A673 (cell line): Measurements from ENCODE around the gene SNAP47. TPM values are rescaled to one million over a fixed set of nuclear protein-coding genes. Genes with fewer than 3 reads are reported as not detected.

Experiments used
- BruUV-seq: library from RNA; stranded (reverse); fragments of 400-500 nt; replicated peaks from 2 replicates; lab custom pipeline; 2021; lab: Mats Ljungman, UMichigan
- CTCF ChIA-PET: fragments of 300-600 bp; sonication (Branson Sonifier 250); formaldehyde crosslinking; loops from one replicate; lab custom pipeline; 2022; ENCODE audit warnings: antibody characterized with exemption; lab: Charles Lee
- POLR2A ChIA-PET: fragments of 300-600 bp; sonication (Branson Sonifier 250); formaldehyde crosslinking; loops from one replicate; lab custom pipeline; 2022; ENCODE audit warnings: antibody characterized with exemption; ENCODE audit not compliant: low non-redundant PET; lab: Charles Lee
- DNase-seq: peaks from one replicate; pipeline ENCODE4 v3.0.0-alpha.2; 2015; ENCODE audit warnings: low spot score
- H3K27ac ChIP-seq: fragments of 200-600 bp; sonication (generic); 2 replicates; pipeline ENCODE4 v1.5.1; 2016; ENCODE audit warnings: mixed run types, low read depth, mild to moderate bottlenecking, mixed read lengths, antibody characterized with exemption, low read length; ENCODE audit not compliant: poor library complexity, severe bottlenecking
- H3K27me3 ChIP-seq: fragments of 200-600 bp; sonication (generic); replicated peaks from 2 replicates; pipeline ENCODE4 v1.6.1; 2017; ENCODE audit warnings: mixed run types, low read depth, mild to moderate bottlenecking, mixed read lengths, antibody characterized with exemption, low read length; ENCODE audit not compliant: insufficient read depth, poor library complexity
- H3K36me3 ChIP-seq: fragments of 200-600 bp; sonication (generic); 2 replicates; pipeline ENCODE4 v1.6.1; 2016; ENCODE audit warnings: mixed run types, mild to moderate bottlenecking, mixed read lengths, antibody characterized with exemption, low read length; ENCODE audit not compliant: insufficient read depth, poor library complexity, severe bottlenecking
- H3K4me1 ChIP-seq: fragments of 200-600 bp; sonication (generic); 2 replicates; pipeline ENCODE4 v1.6.1; 2017; ENCODE audit warnings: mixed run types, mild to moderate bottlenecking, mixed read lengths, antibody characterized with exemption, low read length; ENCODE audit not compliant: insufficient read depth, poor library complexity, severe bottlenecking
- H3K4me3 ChIP-seq: fragments of 200-600 bp; sonication (generic); 2 replicates; pipeline ENCODE4 v1.5.1; 2016; ENCODE audit warnings: low read depth, mixed run types, mild to moderate bottlenecking, mixed read lengths, low read length; ENCODE audit not compliant: poor library complexity, severe bottlenecking
- H3K9me3 ChIP-seq: fragments of 200-600 bp; sonication (generic); 2 replicates; pipeline ENCODE4 v1.6.1; 2016; ENCODE audit warnings: mixed run types, low read depth, mild to moderate bottlenecking, mixed read lengths, antibody characterized with exemption, low read length; ENCODE audit not compliant: poor library complexity, severe bottlenecking
- EZH2 ChIP-seq: fragments of 200-600 bp; sonication (generic); IDR thresholded peaks from 2 replicates; pipeline ENCODE4 v1.6.1; 2017; ENCODE audit warnings: borderline replicate concordance, low read depth, mild to moderate bottlenecking, mixed read lengths, antibody characterized with exemption, low read length; ENCODE audit not compliant: poor library complexity, severe bottlenecking
- intact Hi-C: fragments of 100-400 bp; cut with micrococcal nuclease; formaldehyde crosslinking; loops from one replicate; pipeline ENCODE4 v1.10.0; 2022; ENCODE audit not compliant: unreplicated experiment
- total RNA-seq: library from RNA; stranded (reverse); gene quantifications from 2 replicates; pipeline ENCODE4 v1.2.3, GENCODE V29; 2021
- TF ChIP-seq, protein P1 (sequence below): fragments of 300-800, 200-600 bp; sonication (generic); conservative IDR thresholded peaks from 2 replicates; pipeline ENCODE4 v1.5.1; 2017; ENCODE audit warnings: low read depth, mild to moderate bottlenecking, antibody characterized with exemption, low read length, moderate library complexity, mixed read lengths

The SNAP47 gene
- total RNA-seq, 1 experiment from 2014 or later, result 36.4 TPM

- TF ChIP-seq, protein P1, sequence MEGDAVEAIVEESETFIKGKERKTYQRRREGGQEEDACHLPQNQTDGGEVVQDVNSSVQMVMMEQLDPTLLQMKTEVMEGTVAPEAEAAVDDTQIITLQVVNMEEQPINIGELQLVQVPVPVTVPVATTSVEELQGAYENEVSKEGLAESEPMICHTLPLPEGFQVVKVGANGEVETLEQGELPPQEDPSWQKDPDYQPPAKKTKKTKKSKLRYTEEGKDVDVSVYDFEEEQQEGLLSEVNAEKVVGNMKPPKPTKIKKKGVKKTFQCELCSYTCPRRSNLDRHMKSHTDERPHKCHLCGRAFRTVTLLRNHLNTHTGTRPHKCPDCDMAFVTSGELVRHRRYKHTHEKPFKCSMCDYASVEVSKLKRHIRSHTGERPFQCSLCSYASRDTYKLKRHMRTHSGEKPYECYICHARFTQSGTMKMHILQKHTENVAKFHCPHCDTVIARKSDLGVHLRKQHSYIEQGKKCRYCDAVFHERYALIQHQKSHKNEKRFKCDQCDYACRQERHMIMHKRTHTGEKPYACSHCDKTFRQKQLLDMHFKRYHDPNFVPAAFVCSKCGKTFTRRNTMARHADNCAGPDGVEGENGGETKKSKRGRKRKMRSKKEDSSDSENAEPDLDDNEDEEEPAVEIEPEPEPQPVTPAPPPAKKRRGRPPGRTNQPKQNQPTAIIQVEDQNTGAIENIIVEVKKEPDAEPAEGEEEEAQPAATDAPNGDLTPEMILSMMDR, result no peak
- TF ChIP-seq EZH2, result no peak
- DNase-seq, result no peak
- Histone ChIP-seq H3K27me3 (no peaks in the 10 kb centered on the region), H3K4me1 (peaks cover 5% of the 10 kb centered on the region), H3K27ac (no peak overlapping the region), H3K36me3 (peaks cover 9% of the 10 kb centered on the region), H3K9me3 (no peaks in the 10 kb centered on the region), H3K4me3 (no peak overlapping the region)
- ChIA-PET POLR2A (no interaction called here), CTCF (no interaction called here)
- BruUV-seq, result no TSS peak
- intact Hi-C loops, result loop anchor here (10.0 kb wide), 1 partner anchor 307 kb away; no protein-coding TSS in a partner anchor
Measured at GRCh38 chr1:227767401-227768124, 32.3 kb downstream of the SNAP47 start.

- no peak for DNase-seq
- BruUV-seq, result no TSS peak
- ChIA-PET CTCF (no interaction called here), POLR2A (no interaction called here)
- Histone ChIP-seq H3K27me3 (no peaks in the 10 kb centered on the region), H3K9me3 (no peaks in the 10 kb centered on the region), H3K27ac (no peak overlapping the region), H3K36me3 (peaks cover 9% of the 10 kb centered on the region), H3K4me3 (no peak overlapping the region), H3K4me1 (peaks cover under 1% of the 10 kb centered on the region)
- TF ChIP-seq EZH2, result no peak
- TF ChIP-seq, protein P1, result no peak
- intact Hi-C loops, result loop anchor here (10.0 kb wide), 1 partner anchor 307 kb away; no protein-coding TSS in a partner anchor
Measured at GRCh38 chr1:227768125-227768439, 32.8 kb downstream of the SNAP47 start.

- no peaks in the 10 kb centered on the region for H3K4me1 ChIP-seq
- no peak overlapping the region for H3K4me3 ChIP-seq
- TF ChIP-seq, protein P1, result no peak
- H3K27me3 ChIP-seq, result no peaks in the 10 kb centered on the region
- ChIA-PET POLR2A (no interaction called here), CTCF (interaction anchor here (0.6 kb wide), 1 partner anchor 27 kb away, joined by 10 read pairs; no protein-coding TSS in a partner anchor)
- H3K27ac ChIP-seq, result no peak overlapping the region
- no TSS peak for BruUV-seq
- intact Hi-C loops, result loop anchor here (10.0 kb wide), 1 partner anchor 306 kb away; no protein-coding TSS in a partner anchor
- peaks cover 9% of the 10 kb centered on the region for H3K36me3 ChIP-seq
- no peak for DNase-seq
- no peaks in the 10 kb centered on the region for H3K9me3 ChIP-seq
Measured at GRCh38 chr1:227768640-227769039, 33.4 kb downstream of the SNAP47 start.
